ENCODE measurements around the gene C12orf76. TPM values are rescaled to one million over a fixed set of nuclear protein-coding genes. Genes with fewer than 3 reads are reported as not detected.

C12orf76 gene
- total RNA-seq, 1 experiment from 2014 or later, result 11.9 TPM

DNA sequence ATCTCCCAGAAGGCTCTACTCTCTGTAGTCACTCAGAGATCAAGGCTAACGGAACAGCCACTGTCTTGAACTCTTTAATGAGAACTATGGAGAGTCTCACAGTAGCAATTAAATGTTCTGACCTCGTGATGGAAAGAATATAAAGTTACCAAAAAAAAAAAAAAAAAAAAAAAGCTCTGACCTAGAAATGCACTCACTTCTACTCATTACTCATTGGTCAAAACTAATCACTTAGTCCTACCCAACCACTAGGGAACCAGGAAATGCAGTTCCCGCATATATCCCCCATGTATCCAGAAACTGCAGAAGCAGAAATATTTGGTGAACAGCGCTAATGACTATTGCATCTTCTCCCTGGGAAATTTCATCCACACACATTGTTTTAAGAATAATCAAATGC is 29.5 kb upstream of the C12orf76 start:
- Histone ChIP-seq H3K36me3 (ENCODE audit: control insufficient read depth, insufficient read depth, low read length) (no peaks in the 10 kb centered on the region), H3K4me3 (ENCODE audit: low read depth, low read length) (no peak overlapping the region), H3K9me3 (no peaks in the 10 kb centered on the region), H3K27me3 (replicated peaks; ENCODE audit: control insufficient read depth, insufficient read depth, low read length) (no peaks in the 10 kb centered on the region), H3K4me1 (no peaks in the 10 kb centered on the region)
- no TSS peak for BruUV-seq (replicated peaks)
- POLR2A ChIA-PET, result no interaction called here
- Mint-ChIP-seq H3K27me3 (ENCODE audit: insufficient read depth, unreplicated experiment) (peaks cover 2% of the 10 kb centered on the region), H3K4me1 (ENCODE audit: low read depth, unreplicated experiment) (peaks cover 7% of the 10 kb centered on the region), H3K36me3 (ENCODE audit: insufficient read depth, unreplicated experiment) (no peaks in the 10 kb centered on the region), H3K4me3 (ENCODE audit: unreplicated experiment) (no peak overlapping the region), H3K9me3 (ENCODE audit: unreplicated experiment) (peaks cover 6% of the 10 kb centered on the region), H3K27ac (ENCODE audit: unreplicated experiment) (no peak overlapping the region)
- DNase-seq, result no peak
- TF ChIP-seq, protein P1, sequence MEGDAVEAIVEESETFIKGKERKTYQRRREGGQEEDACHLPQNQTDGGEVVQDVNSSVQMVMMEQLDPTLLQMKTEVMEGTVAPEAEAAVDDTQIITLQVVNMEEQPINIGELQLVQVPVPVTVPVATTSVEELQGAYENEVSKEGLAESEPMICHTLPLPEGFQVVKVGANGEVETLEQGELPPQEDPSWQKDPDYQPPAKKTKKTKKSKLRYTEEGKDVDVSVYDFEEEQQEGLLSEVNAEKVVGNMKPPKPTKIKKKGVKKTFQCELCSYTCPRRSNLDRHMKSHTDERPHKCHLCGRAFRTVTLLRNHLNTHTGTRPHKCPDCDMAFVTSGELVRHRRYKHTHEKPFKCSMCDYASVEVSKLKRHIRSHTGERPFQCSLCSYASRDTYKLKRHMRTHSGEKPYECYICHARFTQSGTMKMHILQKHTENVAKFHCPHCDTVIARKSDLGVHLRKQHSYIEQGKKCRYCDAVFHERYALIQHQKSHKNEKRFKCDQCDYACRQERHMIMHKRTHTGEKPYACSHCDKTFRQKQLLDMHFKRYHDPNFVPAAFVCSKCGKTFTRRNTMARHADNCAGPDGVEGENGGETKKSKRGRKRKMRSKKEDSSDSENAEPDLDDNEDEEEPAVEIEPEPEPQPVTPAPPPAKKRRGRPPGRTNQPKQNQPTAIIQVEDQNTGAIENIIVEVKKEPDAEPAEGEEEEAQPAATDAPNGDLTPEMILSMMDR (IDR thresholded peaks at IDR 0.05; ENCODE audit: insufficient read depth in 1 of 2, low read depth in 1 of 2, low read length in 1 of 2, severe bottlenecking in 1 of 2, unreplicated experiment in 1 of 2), result no peak
- intact Hi-C loops (cut with micrococcal nuclease; ENCODE audit: unreplicated experiment), result no loop called here
- CTCF ChIA-PET, result no interaction called here

DNA sequence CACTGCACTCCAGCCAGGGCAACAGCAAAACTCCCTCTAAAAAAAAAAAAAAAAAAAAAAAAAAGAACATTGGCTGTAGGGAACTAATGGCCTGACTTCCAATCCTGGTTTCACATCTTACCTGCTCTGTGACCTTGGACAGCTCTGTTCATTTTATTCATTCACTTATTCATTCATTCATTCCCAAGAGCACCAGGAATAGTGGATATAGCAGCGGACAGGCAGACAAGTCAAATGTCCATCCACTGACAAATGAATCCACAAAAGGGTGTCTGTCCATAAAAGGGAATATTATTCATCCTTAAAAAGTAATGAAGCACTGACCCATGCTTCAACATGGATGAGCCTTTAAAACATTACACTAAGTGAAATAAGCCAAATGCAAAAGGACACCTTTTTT is 27.6 kb upstream of the C12orf76 start:
- H3K27ac Mint-ChIP-seq (ENCODE audit: unreplicated experiment), result no peak overlapping the region
- Histone ChIP-seq H3K9me3 (no peaks in the 10 kb centered on the region), H3K27me3 (replicated peaks; ENCODE audit: control insufficient read depth, insufficient read depth, low read length) (no peaks in the 10 kb centered on the region), H3K4me1 (no peaks in the 10 kb centered on the region), H3K4me3 (ENCODE audit: low read depth, low read length) (no peak overlapping the region), H3K36me3 (ENCODE audit: control insufficient read depth, insufficient read depth, low read length) (no peaks in the 10 kb centered on the region)
- BruUV-seq (replicated peaks), result no TSS peak
- H3K4me1 Mint-ChIP-seq (ENCODE audit: low read depth, unreplicated experiment), result no peaks in the 10 kb centered on the region
- TF ChIP-seq, protein P1 (IDR thresholded peaks at IDR 0.05; ENCODE audit: insufficient read depth in 1 of 2, low read depth in 1 of 2, low read length in 1 of 2, severe bottlenecking in 1 of 2, unreplicated experiment in 1 of 2), result no peak
- peaks cover 6% of the 10 kb centered on the region for H3K9me3 Mint-ChIP-seq (ENCODE audit: unreplicated experiment)
- intact Hi-C loops (cut with micrococcal nuclease; ENCODE audit: unreplicated experiment), result no loop called here
- ChIA-PET CTCF (no interaction called here), POLR2A (no interaction called here)
- H3K36me3 Mint-ChIP-seq (ENCODE audit: insufficient read depth, unreplicated experiment), result no peaks in the 10 kb centered on the region
- H3K4me3 Mint-ChIP-seq (ENCODE audit: unreplicated experiment), result no peak overlapping the region
- DNase-seq, result no peak
- peaks cover 2% of the 10 kb centered on the region for H3K27me3 Mint-ChIP-seq (ENCODE audit: insufficient read depth, unreplicated experiment)

DNA sequence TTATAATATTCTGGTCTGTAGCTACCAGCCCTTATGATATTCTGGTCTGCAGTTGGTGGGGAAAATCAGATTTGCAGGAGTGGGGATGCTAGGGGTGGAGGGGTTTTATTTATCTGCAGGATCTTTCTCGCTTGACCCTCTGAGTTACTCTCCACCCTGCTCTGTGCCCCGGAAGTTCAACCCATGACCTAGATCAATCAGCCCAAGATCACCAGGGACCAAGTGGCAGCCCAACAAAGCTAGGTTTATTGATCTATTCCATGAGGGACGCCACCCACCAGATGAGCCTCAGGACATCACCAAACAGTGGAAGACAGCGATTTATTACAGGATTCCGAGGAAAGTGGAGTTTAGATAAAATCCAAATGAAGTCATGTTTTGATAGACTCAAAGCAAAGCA is 25.8 kb upstream of the C12orf76 start:
- Mint-ChIP-seq H3K4me1 (ENCODE audit: low read depth, unreplicated experiment) (no peaks in the 10 kb centered on the region), H3K36me3 (ENCODE audit: insufficient read depth, unreplicated experiment) (no peaks in the 10 kb centered on the region), H3K9me3 (ENCODE audit: unreplicated experiment) (no peaks in the 10 kb centered on the region), H3K27ac (ENCODE audit: unreplicated experiment) (no peak overlapping the region), H3K4me3 (ENCODE audit: unreplicated experiment) (no peak overlapping the region), H3K27me3 (ENCODE audit: insufficient read depth, unreplicated experiment) (peaks cover 2% of the 10 kb centered on the region)
- ChIA-PET POLR2A (no interaction called here), CTCF (no interaction called here)
- no peak for DNase-seq
- Histone ChIP-seq H3K27me3 (replicated peaks; ENCODE audit: control insufficient read depth, insufficient read depth, low read length) (no peaks in the 10 kb centered on the region), H3K9me3 (no peaks in the 10 kb centered on the region), H3K36me3 (ENCODE audit: control insufficient read depth, insufficient read depth, low read length) (no peaks in the 10 kb centered on the region), H3K4me1 (no peaks in the 10 kb centered on the region), H3K4me3 (ENCODE audit: low read depth, low read length) (no peak overlapping the region)
- BruUV-seq (replicated peaks), result no TSS peak
- TF ChIP-seq, protein P1 (IDR thresholded peaks at IDR 0.05; ENCODE audit: insufficient read depth in 1 of 2, low read depth in 1 of 2, low read length in 1 of 2, severe bottlenecking in 1 of 2, unreplicated experiment in 1 of 2), result no peak
- intact Hi-C loops (cut with micrococcal nuclease; ENCODE audit: unreplicated experiment), result no loop called here

All from Caco-2 (cell line).